ENCODE results near the gene IL10RB. TPM values are rescaled to one million over a fixed set of nuclear protein-coding genes. Genes with fewer than 3 reads are reported as not detected.
A peak's percentile ranks its signal among the peaks of the same experiment; 100 is the strongest.

The IL10RB gene
- total and polyA plus RNA-seq, 2 of the 13 experiments (the other 11 are each of a cell fraction or from before 2014, with no cell fraction given), result 17.4 to 18.2 TPM

DNA sequence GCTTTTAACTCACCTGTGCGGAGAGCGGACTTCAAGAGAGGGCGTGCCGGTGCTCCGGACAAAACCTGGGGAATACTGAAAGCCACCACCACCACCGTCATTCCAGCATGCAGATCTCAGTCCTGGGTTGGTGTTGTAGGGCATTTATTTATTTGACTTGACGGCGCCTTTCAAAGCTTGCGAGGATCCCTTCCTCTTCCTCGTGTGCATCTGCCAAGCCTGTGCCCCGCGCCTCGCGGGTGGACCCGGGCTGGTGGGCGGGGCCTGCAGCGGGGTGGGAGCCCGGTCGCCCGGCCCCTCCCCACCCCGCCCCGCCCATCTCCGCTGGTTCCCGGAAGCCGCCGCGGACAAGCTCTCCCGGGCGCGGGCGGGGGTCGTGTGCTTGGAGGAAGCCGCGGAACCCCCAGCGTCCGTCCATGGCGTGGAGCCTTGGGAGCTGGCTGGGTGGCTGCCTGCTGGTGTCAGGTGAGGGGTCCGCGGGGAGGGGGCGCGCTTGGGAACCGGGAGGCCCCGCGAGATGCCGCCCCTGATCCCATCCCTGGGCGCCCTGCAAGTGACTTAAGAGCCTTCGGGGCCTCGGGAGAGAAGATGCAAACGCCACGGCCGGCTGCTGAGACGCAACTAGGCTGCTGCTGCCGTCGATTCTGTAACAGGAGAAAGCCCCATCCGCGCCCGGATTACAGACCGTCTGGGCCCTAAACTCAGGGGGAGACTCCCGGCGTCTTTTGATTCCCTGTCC, at the start of gene IL10RB (continued):
- TF ChIP-seq ZNF891 (CRISPR knock-in tag; IDR thresholded peaks at IDR 0.05) (no peak), PAX8 (CRISPR knock-in tag; IDR thresholded peaks at IDR 0.05; ENCODE audit: borderline replicate concordance) (no peak), NAIF1 (CRISPR knock-in tag; IDR thresholded peaks at IDR 0.05; ENCODE audit: borderline replicate concordance) (no peak), FOXK1 (CRISPR knock-in tag; IDR thresholded peaks at IDR 0.05; ENCODE audit: borderline replicate concordance, low read depth) (no peak), ERF (CRISPR knock-in tag; IDR thresholded peaks at IDR 0.05) (0 out of 2 replicates have a peak, but pooled peaks have one; percentile 25), ZNF577 (CRISPR knock-in tag; IDR thresholded peaks at IDR 0.05; ENCODE audit: borderline replicate concordance, low read depth) (no peak), PPARG (CRISPR knock-in tag; conservative IDR thresholded peaks at IDR 0.05) (no peak), GATAD1 (CRISPR knock-in tag; IDR thresholded peaks at IDR 0.05) (no peak), HNRNPLL (IDR thresholded peaks at IDR 0.05; ENCODE audit: low read depth, low read length, poor library complexity, severe bottlenecking) (peak; percentile 54), TCF7 (IDR thresholded peaks at IDR 0.05; ENCODE audit: low read depth) (no peak), MAFK (conservative IDR thresholded peaks at IDR 0.05 in 1 of 2, IDR thresholded peaks at IDR 0.05 in 1 of 2; ENCODE audit: low read length in 2 of 2) (no peak), ZNF251 (CRISPR knock-in tag; IDR thresholded peaks at IDR 0.05) (no peak), ZNF33A (CRISPR knock-in tag; IDR thresholded peaks at IDR 0.05; ENCODE audit: borderline replicate concordance) (no peak), PHF21A (CRISPR knock-in tag; IDR thresholded peaks at IDR 0.05) (peak; percentile 47; the same call in 1 of the 2 replicates)
- TF ChIP-seq, protein P1, sequence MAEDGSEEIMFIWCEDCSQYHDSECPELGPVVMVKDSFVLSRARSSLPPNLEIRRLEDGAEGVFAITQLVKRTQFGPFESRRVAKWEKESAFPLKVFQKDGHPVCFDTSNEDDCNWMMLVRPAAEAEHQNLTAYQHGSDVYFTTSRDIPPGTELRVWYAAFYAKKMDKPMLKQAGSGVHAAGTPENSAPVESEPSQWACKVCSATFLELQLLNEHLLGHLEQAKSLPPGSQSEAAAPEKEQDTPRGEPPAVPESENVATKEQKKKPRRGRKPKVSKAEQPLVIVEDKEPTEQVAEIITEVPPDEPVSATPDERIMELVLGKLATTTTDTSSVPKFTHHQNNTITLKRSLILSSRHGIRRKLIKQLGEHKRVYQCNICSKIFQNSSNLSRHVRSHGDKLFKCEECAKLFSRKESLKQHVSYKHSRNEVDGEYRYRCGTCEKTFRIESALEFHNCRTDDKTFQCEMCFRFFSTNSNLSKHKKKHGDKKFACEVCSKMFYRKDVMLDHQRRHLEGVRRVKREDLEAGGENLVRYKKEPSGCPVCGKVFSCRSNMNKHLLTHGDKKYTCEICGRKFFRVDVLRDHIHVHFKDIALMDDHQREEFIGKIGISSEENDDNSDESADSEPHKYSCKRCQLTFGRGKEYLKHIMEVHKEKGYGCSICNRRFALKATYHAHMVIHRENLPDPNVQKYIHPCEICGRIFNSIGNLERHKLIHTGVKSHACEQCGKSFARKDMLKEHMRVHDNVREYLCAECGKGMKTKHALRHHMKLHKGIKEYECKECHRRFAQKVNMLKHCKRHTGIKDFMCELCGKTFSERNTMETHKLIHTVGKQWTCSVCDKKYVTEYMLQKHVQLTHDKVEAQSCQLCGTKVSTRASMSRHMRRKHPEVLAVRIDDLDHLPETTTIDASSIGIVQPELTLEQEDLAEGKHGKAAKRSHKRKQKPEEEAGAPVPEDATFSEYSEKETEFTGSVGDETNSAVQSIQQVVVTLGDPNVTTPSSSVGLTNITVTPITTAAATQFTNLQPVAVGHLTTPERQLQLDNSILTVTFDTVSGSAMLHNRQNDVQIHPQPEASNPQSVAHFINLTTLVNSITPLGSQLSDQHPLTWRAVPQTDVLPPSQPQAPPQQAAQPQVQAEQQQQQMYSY (CRISPR knock-in tag; IDR thresholded peaks at IDR 0.05), result no peak
- TF ChIP-seq, protein P2, sequence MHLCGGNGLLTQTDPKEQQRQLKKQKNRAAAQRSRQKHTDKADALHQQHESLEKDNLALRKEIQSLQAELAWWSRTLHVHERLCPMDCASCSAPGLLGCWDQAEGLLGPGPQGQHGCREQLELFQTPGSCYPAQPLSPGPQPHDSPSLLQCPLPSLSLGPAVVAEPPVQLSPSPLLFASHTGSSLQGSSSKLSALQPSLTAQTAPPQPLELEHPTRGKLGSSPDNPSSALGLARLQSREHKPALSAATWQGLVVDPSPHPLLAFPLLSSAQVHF (CRISPR knock-in tag; IDR thresholded peaks at IDR 0.05), result no peak
- TF ChIP-seq, protein P3, sequence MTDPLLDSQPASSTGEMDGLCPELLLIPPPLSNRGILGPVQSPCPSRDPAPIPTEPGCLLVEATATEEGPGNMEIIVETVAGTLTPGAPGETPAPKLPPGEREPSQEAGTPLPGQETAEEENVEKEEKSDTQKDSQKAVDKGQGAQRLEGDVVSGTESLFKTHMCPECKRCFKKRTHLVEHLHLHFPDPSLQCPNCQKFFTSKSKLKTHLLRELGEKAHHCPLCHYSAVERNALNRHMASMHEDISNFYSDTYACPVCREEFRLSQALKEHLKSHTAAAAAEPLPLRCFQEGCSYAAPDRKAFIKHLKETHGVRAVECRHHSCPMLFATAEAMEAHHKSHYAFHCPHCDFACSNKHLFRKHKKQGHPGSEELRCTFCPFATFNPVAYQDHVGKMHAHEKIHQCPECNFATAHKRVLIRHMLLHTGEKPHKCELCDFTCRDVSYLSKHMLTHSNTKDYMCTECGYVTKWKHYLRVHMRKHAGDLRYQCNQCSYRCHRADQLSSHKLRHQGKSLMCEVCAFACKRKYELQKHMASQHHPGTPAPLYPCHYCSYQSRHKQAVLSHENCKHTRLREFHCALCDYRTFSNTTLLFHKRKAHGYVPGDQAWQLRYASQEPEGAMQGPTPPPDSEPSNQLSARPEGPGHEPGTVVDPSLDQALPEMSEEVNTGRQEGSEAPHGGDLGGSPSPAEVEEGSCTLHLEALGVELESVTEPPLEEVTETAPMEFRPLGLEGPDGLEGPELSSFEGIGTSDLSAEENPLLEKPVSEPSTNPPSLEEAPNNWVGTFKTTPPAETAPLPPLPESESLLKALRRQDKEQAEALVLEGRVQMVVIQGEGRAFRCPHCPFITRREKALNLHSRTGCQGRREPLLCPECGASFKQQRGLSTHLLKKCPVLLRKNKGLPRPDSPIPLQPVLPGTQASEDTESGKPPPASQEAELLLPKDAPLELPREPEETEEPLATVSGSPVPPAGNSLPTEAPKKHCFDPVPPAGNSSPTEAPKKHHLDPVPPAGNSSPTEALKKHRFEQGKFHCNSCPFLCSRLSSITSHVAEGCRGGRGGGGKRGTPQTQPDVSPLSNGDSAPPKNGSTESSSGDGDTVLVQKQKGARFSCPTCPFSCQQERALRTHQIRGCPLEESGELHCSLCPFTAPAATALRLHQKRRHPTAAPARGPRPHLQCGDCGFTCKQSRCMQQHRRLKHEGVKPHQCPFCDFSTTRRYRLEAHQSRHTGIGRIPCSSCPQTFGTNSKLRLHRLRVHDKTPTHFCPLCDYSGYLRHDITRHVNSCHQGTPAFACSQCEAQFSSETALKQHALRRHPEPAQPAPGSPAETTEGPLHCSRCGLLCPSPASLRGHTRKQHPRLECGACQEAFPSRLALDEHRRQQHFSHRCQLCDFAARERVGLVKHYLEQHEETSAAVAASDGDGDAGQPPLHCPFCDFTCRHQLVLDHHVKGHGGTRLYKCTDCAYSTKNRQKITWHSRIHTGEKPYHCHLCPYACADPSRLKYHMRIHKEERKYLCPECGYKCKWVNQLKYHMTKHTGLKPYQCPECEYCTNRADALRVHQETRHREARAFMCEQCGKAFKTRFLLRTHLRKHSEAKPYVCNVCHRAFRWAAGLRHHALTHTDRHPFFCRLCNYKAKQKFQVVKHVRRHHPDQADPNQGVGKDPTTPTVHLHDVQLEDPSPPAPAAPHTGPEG (CRISPR knock-in tag; IDR thresholded peaks at IDR 0.05), result no peak
